SH-SY5Y (cell line): Measurements from ENCODE around the gene TSPAN14.

Experiments used
- GATA2 ChIP-seq: IDR thresholded peaks from 2 replicates; pipeline ENCODE4 v1.6.1; 2011; ENCODE audit warnings: mild to moderate bottlenecking, low read depth, low read length
- GATA3 ChIP-seq: IDR thresholded peaks from 2 replicates; pipeline ENCODE4 v1.6.1; 2011; ENCODE audit warnings: low read depth, mild to moderate bottlenecking, low read length, moderate library complexity

The TSPAN14 gene

GRCh38 chr10:80414142-80414895 lies 39.8 kb upstream of the TSPAN14 start:
- TF ChIP-seq GATA3, result no peak; the same call in 1 of the 2 replicates
- TF ChIP-seq GATA2, result peak; percentile 55

GRCh38 chr10:80415734-80416478 lies 38.2 kb upstream of the TSPAN14 start:
- TF ChIP-seq GATA3 (no peak), GATA2 (0 out of 2 replicates have a peak, but pooled peaks have one; percentile 27)

- TF ChIP-seq GATA2, result no peak
These were observed 37.5 kb upstream of the TSPAN14 start for GRCh38 chr10:80416479-80417098.

- no peak for TF ChIP-seq GATA2
- no peak for TF ChIP-seq GATA3
These were observed 32.9 kb upstream of the TSPAN14 start for GRCh38 chr10:80421050-80421706.

GRCh38 chr10:80421707-80422536 lies 32.2 kb upstream of the TSPAN14 start:
- TF ChIP-seq GATA3 (no peak), GATA2 (no peak)

- TF ChIP-seq GATA2 (no peak), GATA3 (no peak)
These were observed 28.2 kb upstream of the TSPAN14 start for GRCh38 chr10:80425901-80426300.

GRCh38 chr10:80427541-80427940 lies 26.6 kb upstream of the TSPAN14 start:
- TF ChIP-seq GATA2, result no peak
- no peak for TF ChIP-seq GATA3

GRCh38 chr10:80429521-80429973 lies 24.6 kb upstream of the TSPAN14 start:
- TF ChIP-seq GATA3 (no peak), GATA2 (no peak)

- TF ChIP-seq GATA3 (no peak), GATA2 (no peak)
These were observed 21.0 kb upstream of the TSPAN14 start for GRCh38 chr10:80433134-80433533.

GRCh38 chr10:80436446-80437098 lies 17.5 kb upstream of the TSPAN14 start:
- TF ChIP-seq GATA2 (no peak), GATA3 (no peak)

GRCh38 chr10:80437227-80437626 lies 16.9 kb upstream of the TSPAN14 start:
- TF ChIP-seq GATA3, result no peak
- no peak for TF ChIP-seq GATA2

GRCh38 chr10:80441831-80442230 lies 12.3 kb upstream of the TSPAN14 start:
- TF ChIP-seq GATA3 (no peak), GATA2 (no peak)

- TF ChIP-seq GATA2 (peak; percentile 74), GATA3 (peak; percentile 50)
These were observed 11.2 kb upstream of the TSPAN14 start for GRCh38 chr10:80442879-80443278.

- peak; percentile 71 for TF ChIP-seq GATA2
- no peak for TF ChIP-seq GATA3
These were observed 10.6 kb upstream of the TSPAN14 start for GRCh38 chr10:80443531-80443974.

GRCh38 chr10:80444124-80444523 lies 10.0 kb upstream of the TSPAN14 start:
- TF ChIP-seq GATA3 (no peak), GATA2 (no peak)
